ENCODE results near the gene TUBD1.
"Not testable (repeated sequence)": the region's sequence is repeated elsewhere in the genome, so short reads cannot be mapped to it uniquely, and the experiment has no call there.

The TUBD1 gene, protein sequence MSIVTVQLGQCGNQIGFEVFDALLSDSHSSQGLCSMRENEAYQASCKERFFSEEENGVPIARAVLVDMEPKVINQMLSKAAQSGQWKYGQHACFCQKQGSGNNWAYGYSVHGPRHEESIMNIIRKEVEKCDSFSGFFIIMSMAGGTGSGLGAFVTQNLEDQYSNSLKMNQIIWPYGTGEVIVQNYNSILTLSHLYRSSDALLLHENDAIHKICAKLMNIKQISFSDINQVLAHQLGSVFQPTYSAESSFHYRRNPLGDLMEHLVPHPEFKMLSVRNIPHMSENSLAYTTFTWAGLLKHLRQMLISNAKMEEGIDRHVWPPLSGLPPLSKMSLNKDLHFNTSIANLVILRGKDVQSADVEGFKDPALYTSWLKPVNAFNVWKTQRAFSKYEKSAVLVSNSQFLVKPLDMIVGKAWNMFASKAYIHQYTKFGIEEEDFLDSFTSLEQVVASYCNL

GRCh38 chr17:59892924-59893675 lies at the start of gene TUBD1, which contains the start of gene RPS6KB1:
Gene TUBD1, minus strand, starts transcription at chr17:59892943. Its CDS starts 1,941 bp downstream, at chr17:59891002.
Gene RPS6KB1, plus strand, starts transcription at chr17:59893121. Its CDS starts 64 bp downstream, at chr17:59893185.
- H3K27ac ChIP-seq = peak within 1 kb of the TSS; percentile 92

DNA sequence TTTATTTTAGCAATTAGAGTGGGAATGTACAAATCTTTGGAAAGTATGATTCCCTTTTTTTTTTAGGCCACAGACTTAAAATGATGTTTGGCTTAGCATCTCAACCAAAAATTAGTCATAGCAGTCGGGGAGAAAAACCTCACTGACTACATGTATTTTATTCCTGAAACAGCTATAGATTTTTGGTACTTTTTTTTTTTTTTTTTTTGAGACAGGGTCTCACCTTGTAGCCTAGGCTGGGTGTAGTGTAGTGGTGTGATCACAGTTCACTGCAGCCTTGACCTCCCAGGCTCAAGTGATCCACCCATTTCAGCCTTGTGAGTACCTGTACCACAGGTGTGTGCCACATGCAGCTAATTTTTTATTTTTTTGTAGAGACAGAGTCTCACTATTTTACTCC lies 48.4 kb upstream of the TUBD1 start:
- TF ChIP-seq ZFX (IDR thresholded peaks at IDR 0.05) (no peak), CTCF (conservative IDR thresholded peaks at IDR 0.05) (no peak)
- no peak overlapping the region for H3K27ac ChIP-seq

More at GRCh38 chr17:59892924-59893675, at the start of gene TUBD1, which contains the start of gene RPS6KB1:
- peak; percentile 96 for TF ChIP-seq ZFX (IDR thresholded peaks at IDR 0.05)
- TF ChIP-seq CTCF (conservative IDR thresholded peaks at IDR 0.05) = no peak

- not testable (repeated sequence) for H3K27ac ChIP-seq
These were observed 48.0 kb upstream of the TUBD1 start for GRCh38 chr17:59940697-59941096.

DNA sequence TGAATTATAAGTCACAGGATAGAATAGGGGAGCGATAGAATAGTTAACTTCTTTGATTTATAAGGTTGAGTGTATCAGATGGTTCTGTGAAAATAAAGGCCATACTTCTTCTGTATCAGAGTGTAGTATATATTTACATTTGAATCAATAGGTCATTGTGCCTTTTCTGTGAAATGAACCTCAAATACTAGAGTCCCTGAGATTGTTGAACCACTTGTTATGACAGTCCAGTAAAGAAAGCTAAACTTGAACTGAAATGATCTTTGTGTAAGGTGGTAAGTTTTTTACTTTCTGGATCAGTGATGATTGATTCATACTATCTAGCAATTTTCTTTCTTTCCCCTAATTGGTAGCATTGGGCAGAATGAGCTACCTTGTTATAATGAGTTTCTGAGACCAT lies 40.6 kb upstream of the TUBD1 start:
- not testable (repeated sequence) for H3K27ac ChIP-seq

DNA sequence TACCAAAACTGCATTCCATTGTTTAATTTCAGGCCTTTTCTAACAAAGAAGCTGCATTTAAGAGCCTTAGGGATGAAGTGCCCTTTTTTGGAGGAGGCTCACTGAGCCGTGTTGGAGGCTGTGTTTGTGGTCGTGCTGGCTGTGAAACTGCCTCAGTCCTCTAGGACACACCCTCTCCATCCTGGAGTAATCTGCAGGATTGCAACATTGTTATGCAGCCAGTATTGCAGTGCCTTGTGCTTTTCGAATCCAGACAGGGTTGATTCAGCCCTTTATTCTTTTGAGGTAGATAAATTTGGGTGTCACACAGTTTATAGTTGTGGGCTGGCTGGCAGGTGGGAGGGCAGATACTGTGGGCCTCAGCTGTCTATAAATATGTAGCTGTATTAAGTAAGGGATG lies 38.0 kb upstream of the TUBD1 start:
- H3K27ac ChIP-seq = not testable (repeated sequence)

DNA sequence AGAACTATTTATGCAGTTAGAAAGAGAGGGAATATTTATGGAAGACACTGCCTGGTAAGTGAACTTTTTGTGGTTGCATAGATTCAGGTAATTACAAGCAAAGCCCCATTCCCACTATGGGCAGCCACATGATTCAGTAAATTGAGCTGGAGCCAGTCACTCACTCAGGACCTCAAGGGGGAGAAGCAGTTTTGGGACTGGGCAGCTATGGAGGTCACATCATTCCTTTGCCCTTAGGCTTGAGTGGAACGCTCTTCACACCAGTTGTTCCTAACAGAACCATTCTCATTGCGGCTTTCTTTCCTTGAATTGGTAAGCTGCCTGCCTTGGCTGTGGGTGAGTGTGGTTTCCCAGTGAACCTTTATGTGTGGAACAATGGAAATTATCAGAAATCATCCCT lies 37.4 kb upstream of the TUBD1 start:
- not testable (repeated sequence) for H3K27ac ChIP-seq

GRCh38 chr17:59920637-59921036 lies 27.9 kb upstream of the TUBD1 start:
- H3K27ac ChIP-seq = not testable (repeated sequence)

DNA sequence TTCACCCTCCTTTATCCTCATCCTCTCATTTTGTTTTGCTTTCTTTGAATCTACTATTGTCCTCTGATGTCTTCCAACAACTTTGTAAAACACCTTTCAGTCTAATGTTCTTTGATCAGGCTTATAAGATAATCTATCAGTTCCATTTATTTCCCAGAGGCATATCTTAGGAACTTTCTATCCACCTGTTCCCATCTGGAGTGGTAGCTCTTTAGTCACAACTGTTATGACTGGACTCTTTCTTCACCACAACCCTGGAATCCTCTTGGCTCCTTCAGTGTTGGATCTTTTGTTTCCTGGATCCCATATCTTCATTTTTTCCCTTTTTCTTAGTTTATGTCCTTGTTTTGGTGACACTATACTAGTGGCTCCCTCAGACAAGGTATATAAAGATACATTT lies 23.7 kb upstream of the TUBD1 start:
- TF ChIP-seq CTCF (conservative IDR thresholded peaks at IDR 0.05) (no peak), ZFX (IDR thresholded peaks at IDR 0.05) (no peak)
- no peak overlapping the region for H3K27ac ChIP-seq

GRCh38 chr17:59914274-59914854 lies 21.6 kb upstream of the TUBD1 start:
- no peak overlapping the region for H3K27ac ChIP-seq
- no peak for TF ChIP-seq ZFX (IDR thresholded peaks at IDR 0.05)
- peak; percentile 86 for TF ChIP-seq CTCF (conservative IDR thresholded peaks at IDR 0.05)

DNA sequence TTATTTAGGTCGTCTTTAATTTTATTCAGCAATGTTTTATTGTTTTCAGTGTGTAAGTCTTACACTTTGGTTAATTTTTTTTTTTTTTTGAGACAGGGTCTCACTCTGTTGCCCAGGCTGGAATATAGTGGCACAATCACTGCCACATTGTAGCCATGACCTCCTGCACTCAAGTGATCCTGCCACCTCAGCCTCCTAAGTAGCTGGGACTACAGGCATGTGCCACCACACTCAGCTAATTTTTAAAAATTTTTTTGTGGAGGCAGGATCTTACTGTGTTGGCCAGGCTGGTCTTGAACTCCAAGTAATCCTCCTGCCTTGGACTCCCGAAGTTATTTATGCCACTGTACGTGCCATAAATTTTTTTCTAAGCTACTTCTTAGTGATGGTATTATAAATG lies 14.7 kb upstream of the TUBD1 start:
- TF ChIP-seq ZFX (IDR thresholded peaks at IDR 0.05) = no peak
- TF ChIP-seq CTCF (conservative IDR thresholded peaks at IDR 0.05) = no peak
- H3K27ac ChIP-seq = no peak overlapping the region

Measured in C4-2B (cell line).